ENCODE data around the gene MBOAT7. TPM values are rescaled to one million over a fixed set of nuclear protein-coding genes. Genes with fewer than 3 reads are reported as not detected.

The MBOAT7 gene
- total RNA-seq, 1 donor from 2014 or later: 99.1 TPM

- peak; percentile 38 for DNase-seq (ENCODE audit: low spot score, unreplicated experiment)
- H3K27ac Mint-ChIP-seq: no peak overlapping the region
- H3K4me3 Mint-ChIP-seq (ENCODE audit: low read depth): no peak overlapping the region
- no peaks in the 10 kb centered on the region for H3K36me3 Mint-ChIP-seq (ENCODE audit: insufficient read depth)
- TF ChIP-seq, protein P1, sequence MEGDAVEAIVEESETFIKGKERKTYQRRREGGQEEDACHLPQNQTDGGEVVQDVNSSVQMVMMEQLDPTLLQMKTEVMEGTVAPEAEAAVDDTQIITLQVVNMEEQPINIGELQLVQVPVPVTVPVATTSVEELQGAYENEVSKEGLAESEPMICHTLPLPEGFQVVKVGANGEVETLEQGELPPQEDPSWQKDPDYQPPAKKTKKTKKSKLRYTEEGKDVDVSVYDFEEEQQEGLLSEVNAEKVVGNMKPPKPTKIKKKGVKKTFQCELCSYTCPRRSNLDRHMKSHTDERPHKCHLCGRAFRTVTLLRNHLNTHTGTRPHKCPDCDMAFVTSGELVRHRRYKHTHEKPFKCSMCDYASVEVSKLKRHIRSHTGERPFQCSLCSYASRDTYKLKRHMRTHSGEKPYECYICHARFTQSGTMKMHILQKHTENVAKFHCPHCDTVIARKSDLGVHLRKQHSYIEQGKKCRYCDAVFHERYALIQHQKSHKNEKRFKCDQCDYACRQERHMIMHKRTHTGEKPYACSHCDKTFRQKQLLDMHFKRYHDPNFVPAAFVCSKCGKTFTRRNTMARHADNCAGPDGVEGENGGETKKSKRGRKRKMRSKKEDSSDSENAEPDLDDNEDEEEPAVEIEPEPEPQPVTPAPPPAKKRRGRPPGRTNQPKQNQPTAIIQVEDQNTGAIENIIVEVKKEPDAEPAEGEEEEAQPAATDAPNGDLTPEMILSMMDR (IDR thresholded peaks at IDR 0.05; ENCODE audit: unreplicated experiment): no peak
- peaks cover 9% of the 10 kb centered on the region for H3K4me1 Mint-ChIP-seq (ENCODE audit: low read depth)
- H3K9me3 Mint-ChIP-seq (ENCODE audit: low read depth): no peaks in the 10 kb centered on the region
- no peaks in the 10 kb centered on the region for H3K27me3 Mint-ChIP-seq
Observed at GRCh38 chr19:54133312-54133956, 55.9 kb downstream of the MBOAT7 start.

GRCh38 chr19:54129617-54129996, 59.8 kb downstream of the MBOAT7 start:
- Mint-ChIP-seq H3K27me3 (no peaks in the 10 kb centered on the region), H3K4me1 (ENCODE audit: low read depth) (no peaks in the 10 kb centered on the region), H3K9me3 (ENCODE audit: low read depth) (no peaks in the 10 kb centered on the region), H3K27ac (no peak overlapping the region), H3K36me3 (ENCODE audit: insufficient read depth) (peaks cover 5% of the 10 kb centered on the region), H3K4me3 (ENCODE audit: low read depth) (no peak overlapping the region)
- no peak for DNase-seq (ENCODE audit: low spot score, unreplicated experiment)
- TF ChIP-seq, protein P1 (IDR thresholded peaks at IDR 0.05; ENCODE audit: unreplicated experiment): no peak

DNA sequence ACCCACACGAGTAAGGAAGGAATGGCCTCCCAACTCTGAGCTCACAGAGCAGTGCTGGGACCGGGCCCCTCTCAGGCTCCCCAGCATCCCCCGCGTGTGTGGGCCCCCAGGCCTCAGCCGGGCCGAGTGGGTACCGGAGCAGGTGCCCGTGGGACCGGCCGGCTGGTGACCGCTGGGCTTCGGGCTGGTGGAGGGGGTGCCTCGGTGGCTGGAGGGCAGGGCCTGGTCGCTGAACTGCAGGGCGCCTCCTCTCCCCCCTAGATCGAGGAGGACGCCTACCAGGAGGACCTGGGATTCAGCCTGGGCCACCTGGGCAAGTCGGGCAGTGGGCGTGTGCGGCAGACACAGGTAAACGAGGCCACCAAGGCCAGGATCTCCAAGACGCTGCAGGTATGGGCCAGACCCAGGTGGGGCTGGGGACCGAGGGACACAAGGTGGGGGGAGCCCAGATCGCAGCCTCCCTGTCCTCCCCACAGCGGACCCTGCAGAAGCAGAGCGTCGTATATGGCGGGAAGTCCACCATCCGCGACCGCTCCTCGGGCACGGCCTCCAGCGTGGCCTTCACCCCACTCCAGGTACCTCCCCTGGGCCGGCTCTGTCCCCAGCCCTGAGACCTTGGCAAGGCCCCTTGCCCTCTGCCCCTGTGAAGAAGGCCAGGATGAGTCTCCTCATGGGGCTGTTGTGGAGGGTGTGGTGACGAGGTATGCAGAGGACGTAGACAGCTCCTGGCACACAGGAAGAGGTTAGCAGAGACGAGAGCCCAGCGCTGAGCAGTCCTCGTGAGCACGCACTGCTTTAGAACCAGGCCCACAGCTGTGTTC, 60.4 kb downstream of the MBOAT7 start:
- Mint-ChIP-seq H3K27ac (no peak overlapping the region), H3K4me1 (ENCODE audit: low read depth) (no peaks in the 10 kb centered on the region), H3K36me3 (ENCODE audit: insufficient read depth) (peaks cover 5% of the 10 kb centered on the region), H3K27me3 (no peaks in the 10 kb centered on the region), H3K4me3 (ENCODE audit: low read depth) (no peak overlapping the region), H3K9me3 (ENCODE audit: low read depth) (no peaks in the 10 kb centered on the region)
- TF ChIP-seq, protein P1 (IDR thresholded peaks at IDR 0.05; ENCODE audit: unreplicated experiment): no peak
- no peak for DNase-seq (ENCODE audit: low spot score, unreplicated experiment)

GRCh38 chr19:54128441-54128725, 61.0 kb downstream of the MBOAT7 start:
- Mint-ChIP-seq H3K27ac (no peak overlapping the region), H3K27me3 (no peaks in the 10 kb centered on the region), H3K4me3 (ENCODE audit: low read depth) (no peak overlapping the region), H3K9me3 (ENCODE audit: low read depth) (no peaks in the 10 kb centered on the region), H3K36me3 (ENCODE audit: insufficient read depth) (peaks cover 6% of the 10 kb centered on the region), H3K4me1 (ENCODE audit: low read depth) (no peaks in the 10 kb centered on the region)
- DNase-seq (ENCODE audit: low spot score, unreplicated experiment): no peak
- TF ChIP-seq, protein P1 (IDR thresholded peaks at IDR 0.05; ENCODE audit: unreplicated experiment): no peak

- Mint-ChIP-seq H3K9me3 (ENCODE audit: low read depth) (no peaks in the 10 kb centered on the region), H3K4me3 (ENCODE audit: low read depth) (no peak overlapping the region), H3K27ac (no peak overlapping the region), H3K4me1 (ENCODE audit: low read depth) (no peaks in the 10 kb centered on the region), H3K36me3 (ENCODE audit: insufficient read depth) (peaks cover 7% of the 10 kb centered on the region), H3K27me3 (no peaks in the 10 kb centered on the region)
- DNase-seq (ENCODE audit: low spot score, unreplicated experiment): no peak
- TF ChIP-seq, protein P1 (IDR thresholded peaks at IDR 0.05; ENCODE audit: unreplicated experiment): no peak
Observed at GRCh38 chr19:54127688-54128440, 61.5 kb downstream of the MBOAT7 start.
